ENCODE data around the gene CMTR1. TPM values are rescaled to one million over a fixed set of nuclear protein-coding genes. Genes with fewer than 3 reads are reported as not detected.

The CMTR1 gene
- total and polyA plus RNA-seq, 7 experiments from 2014 or later = 21.1 to 89.4 (median 70.3) TPM

DNA sequence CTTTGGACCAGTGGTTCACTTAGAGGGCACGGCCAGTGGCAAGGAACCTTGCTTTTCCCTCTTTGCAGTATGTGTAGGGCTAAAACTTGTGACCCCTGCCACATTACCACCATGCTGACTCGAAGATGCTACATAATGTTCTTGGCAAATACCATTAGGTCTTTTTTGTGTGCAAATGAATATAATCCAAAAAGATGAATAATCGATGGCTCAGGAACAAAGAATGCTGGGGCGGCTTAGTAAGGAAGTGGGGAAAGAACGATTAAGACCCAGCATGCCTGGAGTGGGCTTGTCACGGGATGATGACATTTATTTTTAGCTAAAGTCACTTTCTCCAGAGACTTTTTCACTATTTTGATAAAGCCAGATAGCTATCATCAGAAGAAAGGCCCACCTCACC lies 23.1 kb downstream of the CMTR1 start:
- POLR2A ChIA-PET = interaction anchor here (1.0 kb wide), 1 partner anchor 23 kb away, joined by 3 read pairs; the partner anchor contains the start of gene CMTR1
- peak overlapping the region in 1 of 9 donors; percentile 10 for H3K27ac Mint-ChIP-seq

GRCh38 chr6:37456816-37457560 lies 24.0 kb downstream of the CMTR1 start:
- peak overlapping the region in 4 of 9 donors; percentile 32 to 63 (median 44) for H3K27ac Mint-ChIP-seq
- no peak for ATAC-seq
- POLR2A ChIA-PET = interaction anchor here (1.0 kb wide), 1 partner anchor 24 kb away, joined by 3 read pairs; the partner anchor contains the start of gene CMTR1

More for the DNA sequence above, 23.1 kb downstream of the CMTR1 start:
- no peak for ATAC-seq
- H3K27ac ChIP-seq (ENCODE audit: low read depth, low read length) = no peak overlapping the region
- Mint-ChIP-seq H3K9me3 (no peaks in the 10 kb centered on the region), H3K4me1 (peaks cover 0 to 14% (median 3%) of the 10 kb centered on the region in 7 donors), H3K27me3 (no peaks in the 10 kb centered on the region), H3K36me3 (peaks cover 37 to 87% (median 47%) of the 10 kb centered on the region in 5 donors), H3K4me3 (no peak overlapping the region)
- no peaks in the 10 kb centered on the region for H3K27me3 ChIP-seq (ENCODE audit: control insufficient read depth in 2 of 2, insufficient read depth in 2 of 2, low read length in 2 of 2)
- H3K4me3 ChIP-seq (ENCODE audit: low read length) = no peak overlapping the region
- H3K36me3 ChIP-seq (ENCODE audit: control insufficient read depth in 2 of 3, insufficient read depth in 3 of 3, low read length in 3 of 3) = peaks cover 9 to 99% (median 26%) of the 10 kb centered on the region in 3 experiments
- intact Hi-C loops (cut with micrococcal nuclease) = no loop called here
- H3K9me3 ChIP-seq (ENCODE audit: control insufficient read depth in 2 of 3, low read length in 3 of 3) = no peaks in the 10 kb centered on the region
- no peak for DNase-seq
- CTCF ChIA-PET = no interaction called here
- no peaks in the 10 kb centered on the region for H3K4me1 ChIP-seq (ENCODE audit: control insufficient read depth in 2 of 2, insufficient read depth in 2 of 2, low read length in 2 of 2)

GRCh38 chr6:37459981-37460800 lies 27.2 kb downstream of the CMTR1 start:
- Histone ChIP-seq H3K4me3 (ENCODE audit: low read length) (no peak overlapping the region), H3K36me3 (ENCODE audit: control insufficient read depth in 2 of 3, insufficient read depth in 3 of 3, low read length in 3 of 3) (peaks cover 5 to 88% (median 32%) of the 10 kb centered on the region in 3 experiments), H3K27me3 (ENCODE audit: control insufficient read depth in 2 of 2, insufficient read depth in 2 of 2, low read length in 2 of 2) (no peaks in the 10 kb centered on the region), H3K9me3 (ENCODE audit: control insufficient read depth in 2 of 3, low read length in 3 of 3) (no peaks in the 10 kb centered on the region), H3K4me1 (ENCODE audit: control insufficient read depth in 2 of 2, insufficient read depth in 2 of 2, low read length in 2 of 2) (no peaks in the 10 kb centered on the region), H3K27ac (ENCODE audit: low read depth, low read length) (no peak overlapping the region)
- CTCF ChIA-PET = no interaction called here
- no peaks in the 10 kb centered on the region for H3K9me3 Mint-ChIP-seq
- intact Hi-C loops (cut with micrococcal nuclease) = no loop called here
- ATAC-seq (no peak), DNase-seq (no peak)
- peaks cover 0 to 4% (median 0%) of the 10 kb centered on the region in 7 donors for H3K4me1 Mint-ChIP-seq
- H3K36me3 Mint-ChIP-seq = peaks cover 26 to 82% (median 43%) of the 10 kb centered on the region in 5 donors
- H3K4me3 Mint-ChIP-seq = no peak overlapping the region
- POLR2A ChIA-PET = interaction anchor here (0.6 to 1.1 kb wide), 3 partner anchors 42 to 609 kb away, joined by 3 to 4 read pairs (median 4); no protein-coding TSS in a partner anchor
- peak overlapping the region in 1 of 9 donors; percentile 74 for H3K27ac Mint-ChIP-seq
- no peaks in the 10 kb centered on the region for H3K27me3 Mint-ChIP-seq

More at GRCh38 chr6:37456816-37457560, 24.0 kb downstream of the CMTR1 start:
- H3K27ac ChIP-seq (ENCODE audit: low read depth, low read length) = no peak overlapping the region
- intact Hi-C loops (cut with micrococcal nuclease) = no loop called here
- no peaks in the 10 kb centered on the region for H3K4me1 ChIP-seq (ENCODE audit: control insufficient read depth in 2 of 2, insufficient read depth in 2 of 2, low read length in 2 of 2)
- H3K27me3 ChIP-seq (ENCODE audit: control insufficient read depth in 2 of 2, insufficient read depth in 2 of 2, low read length in 2 of 2) = no peaks in the 10 kb centered on the region
- peaks cover 14 to 99% (median 22%) of the 10 kb centered on the region in 3 experiments for H3K36me3 ChIP-seq (ENCODE audit: control insufficient read depth in 2 of 3, insufficient read depth in 3 of 3, low read length in 3 of 3)
- Mint-ChIP-seq H3K4me1 (peaks cover 0 to 11% (median 3%) of the 10 kb centered on the region in 7 donors), H3K9me3 (no peaks in the 10 kb centered on the region), H3K4me3 (no peak overlapping the region), H3K36me3 (peaks cover 32 to 88% (median 44%) of the 10 kb centered on the region in 5 donors), H3K27me3 (no peaks in the 10 kb centered on the region)
- H3K4me3 ChIP-seq (ENCODE audit: low read length) = no peak overlapping the region
- no peak for DNase-seq
- CTCF ChIA-PET = interaction anchor here (0.6 kb wide), 2 partner anchors 33 to 61 kb away, joined by 3 read pairs; no protein-coding TSS in a partner anchor
- no peaks in the 10 kb centered on the region for H3K9me3 ChIP-seq (ENCODE audit: control insufficient read depth in 2 of 3, low read length in 3 of 3)

- H3K27me3 ChIP-seq (ENCODE audit: control insufficient read depth in 2 of 2, insufficient read depth in 2 of 2, low read length in 2 of 2) = no peaks in the 10 kb centered on the region
- no peaks in the 10 kb centered on the region for H3K4me1 ChIP-seq (ENCODE audit: control insufficient read depth in 2 of 2, insufficient read depth in 2 of 2, low read length in 2 of 2)
- H3K27me3 Mint-ChIP-seq = no peaks in the 10 kb centered on the region
- intact Hi-C loops (cut with micrococcal nuclease) = no loop called here
- ATAC-seq = no peak
- no peak overlapping the region for H3K4me3 Mint-ChIP-seq
- peaks cover 0 to 4% (median 0%) of the 10 kb centered on the region in 7 donors for H3K4me1 Mint-ChIP-seq
- peaks cover 23 to 82% (median 44%) of the 10 kb centered on the region in 5 donors for H3K36me3 Mint-ChIP-seq
- no peak overlapping the region for H3K4me3 ChIP-seq (ENCODE audit: low read length)
- no peaks in the 10 kb centered on the region for H3K9me3 ChIP-seq (ENCODE audit: control insufficient read depth in 2 of 3, low read length in 3 of 3)
- H3K27ac Mint-ChIP-seq = peak overlapping the region in 1 of 9 donors; percentile 31
- no peaks in the 10 kb centered on the region for H3K9me3 Mint-ChIP-seq
- POLR2A ChIA-PET = interaction anchor here (0.9 kb wide), 1 partner anchor 174 kb away, joined by 4 read pairs; no protein-coding TSS in a partner anchor
- H3K36me3 ChIP-seq (ENCODE audit: control insufficient read depth in 2 of 3, insufficient read depth in 3 of 3, low read length in 3 of 3) = peaks cover 5 to 82% (median 35%) of the 10 kb centered on the region in 3 experiments
- CTCF ChIA-PET = no interaction called here
- DNase-seq = no peak
- H3K27ac ChIP-seq (ENCODE audit: low read depth, low read length) = no peak overlapping the region
These were observed 27.8 kb downstream of the CMTR1 start for GRCh38 chr6:37460805-37461204.

- DNase-seq (no peak), ATAC-seq (no peak)
- CTCF ChIA-PET = no interaction called here
- Mint-ChIP-seq H3K27ac (peak overlapping the region in 4 of 9 donors; percentile 12 to 56 (median 31)), H3K4me3 (no peak overlapping the region), H3K27me3 (no peaks in the 10 kb centered on the region), H3K9me3 (peaks cover 0 to 7% (median 3%) of the 10 kb centered on the region in 11 donors), H3K36me3 (peaks cover 28 to 86% (median 54%) of the 10 kb centered on the region in 5 donors), H3K4me1 (peaks cover 0 to 2% (median 0%) of the 10 kb centered on the region in 7 donors)
- H3K4me3 ChIP-seq (ENCODE audit: low read length) = no peak overlapping the region
- intact Hi-C loops (cut with micrococcal nuclease) = no loop called here
- H3K27ac ChIP-seq (ENCODE audit: low read depth, low read length) = no peak overlapping the region
- no peaks in the 10 kb centered on the region for H3K9me3 ChIP-seq (ENCODE audit: control insufficient read depth in 2 of 3, low read length in 3 of 3)
- no peaks in the 10 kb centered on the region for H3K27me3 ChIP-seq (ENCODE audit: control insufficient read depth in 2 of 2, insufficient read depth in 2 of 2, low read length in 2 of 2)
- POLR2A ChIA-PET = no interaction called here
- H3K4me1 ChIP-seq (ENCODE audit: control insufficient read depth in 2 of 2, insufficient read depth in 2 of 2, low read length in 2 of 2) = no peaks in the 10 kb centered on the region
- peaks cover 5 to 63% (median 35%) of the 10 kb centered on the region in 3 experiments for H3K36me3 ChIP-seq (ENCODE audit: control insufficient read depth in 2 of 3, insufficient read depth in 3 of 3, low read length in 3 of 3)
These were observed 30.1 kb downstream of the CMTR1 start for GRCh38 chr6:37463110-37463509.

DNA sequence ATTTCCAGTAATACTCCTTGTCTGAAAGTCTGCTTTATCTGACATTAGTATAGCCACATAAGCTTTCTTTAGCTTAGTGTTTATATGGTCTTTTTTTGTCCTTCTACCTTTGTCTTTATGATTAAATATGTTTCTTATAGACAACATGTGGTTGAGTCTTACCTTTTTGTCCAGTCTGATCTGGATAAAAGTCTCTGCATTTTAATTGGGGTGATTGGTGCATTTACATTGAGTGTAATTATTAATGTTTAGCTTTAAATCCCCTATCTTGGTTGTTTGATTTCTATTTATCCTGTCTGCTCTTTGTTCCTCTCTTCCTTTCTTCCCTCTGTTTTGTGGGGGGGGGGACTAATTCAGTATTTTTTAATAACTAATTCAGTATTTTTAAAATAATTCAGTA lies 34.7 kb downstream of the CMTR1 start:
- H3K36me3 Mint-ChIP-seq = peaks cover 14 to 73% (median 48%) of the 10 kb centered on the region in 5 donors
- no peaks in the 10 kb centered on the region for H3K4me1 ChIP-seq (ENCODE audit: control insufficient read depth in 2 of 2, insufficient read depth in 2 of 2, low read length in 2 of 2)
- no peak overlapping the region for H3K4me3 ChIP-seq (ENCODE audit: low read length)
- no peak overlapping the region for H3K27ac ChIP-seq (ENCODE audit: low read depth, low read length)
- peak overlapping the region in 1 of 9 donors; percentile 48 for H3K27ac Mint-ChIP-seq
- H3K27me3 Mint-ChIP-seq = no peaks in the 10 kb centered on the region
- ATAC-seq (no peak), DNase-seq (no peak)
- H3K4me3 Mint-ChIP-seq = no peak overlapping the region
- H3K4me1 Mint-ChIP-seq = no peaks in the 10 kb centered on the region
- H3K36me3 ChIP-seq (ENCODE audit: control insufficient read depth in 2 of 3, insufficient read depth in 3 of 3, low read length in 3 of 3) = peaks cover 4 to 46% (median 22%) of the 10 kb centered on the region in 3 experiments
- POLR2A ChIA-PET = no interaction called here
- no peaks in the 10 kb centered on the region for H3K9me3 ChIP-seq (ENCODE audit: control insufficient read depth in 2 of 3, low read length in 3 of 3)
- intact Hi-C loops (cut with micrococcal nuclease) = no loop called here
- no peaks in the 10 kb centered on the region for H3K27me3 ChIP-seq (ENCODE audit: control insufficient read depth in 2 of 2, insufficient read depth in 2 of 2, low read length in 2 of 2)
- H3K9me3 Mint-ChIP-seq = peaks cover 0 to 7% (median 3%) of the 10 kb centered on the region in 11 donors
- CTCF ChIA-PET = interaction anchor here (0.6 kb wide), 1 partner anchor 544 kb away, joined by 3 read pairs; no protein-coding TSS in a partner anchor
